Measurements from ENCODE around the gene ISOC2. TPM values are rescaled to one million over a fixed set of nuclear protein-coding genes. Genes with fewer than 3 reads are reported as not detected.

Gene ISOC2
- total and polyA plus RNA-seq, 9 of the 15 experiments (the other 6 are each of a cell fraction or from before 2014, with no cell fraction given): 1.2 to 229 (median 58.3) TPM

DNA sequence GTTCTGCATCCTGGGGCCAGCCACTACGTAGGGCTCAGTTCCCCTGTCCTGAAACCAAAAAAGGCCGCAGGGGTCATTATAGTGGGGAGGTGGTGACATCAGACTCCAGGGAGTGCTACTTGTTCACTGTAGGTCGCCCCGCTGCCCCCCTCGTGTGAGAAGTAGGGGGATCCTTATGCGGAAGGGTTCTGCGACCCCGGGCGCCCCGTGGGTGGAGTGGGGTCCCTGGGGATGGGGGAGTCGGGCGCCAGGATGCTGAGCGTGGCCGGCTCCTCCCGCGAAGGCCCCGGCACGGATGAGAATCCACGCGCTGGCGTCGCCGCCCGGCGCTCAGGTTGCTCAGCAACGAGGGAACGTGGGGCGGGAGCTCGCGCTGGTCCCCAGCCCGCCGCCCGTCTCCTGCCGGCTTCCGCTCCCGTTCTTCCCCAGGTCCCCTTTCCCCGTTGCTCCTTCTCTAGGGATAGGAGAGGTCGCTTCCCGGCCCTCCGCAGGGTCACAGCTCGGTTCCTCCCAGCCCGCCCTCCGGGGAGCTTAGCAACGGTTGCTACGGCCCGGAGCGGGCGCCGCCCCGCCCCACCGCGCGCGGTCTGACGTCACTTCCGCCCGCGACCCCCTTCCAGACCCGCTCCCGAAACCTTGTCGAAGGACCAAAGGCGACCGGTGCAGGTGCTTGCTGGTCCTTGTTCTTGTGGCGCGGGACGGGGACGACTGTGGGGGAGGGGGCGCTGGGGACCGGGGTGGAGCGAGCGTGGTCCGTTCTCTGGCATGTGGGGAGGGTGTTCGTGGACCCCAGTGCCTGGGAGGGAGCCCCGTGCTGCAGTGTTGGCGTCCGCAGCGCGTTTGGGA, 23.4 kb upstream of the ISOC2 start, which contains the start of gene NAT14 (continued):
- TF ChIP-seq GTF2E2 (tag; IDR thresholded peaks at IDR 0.05): no peak
- TF ChIP-seq ATF1 (CRISPR knock-in tag; IDR thresholded peaks at IDR 0.05): peak; percentile 69
- TF ChIP-seq ATF1 (tag; IDR thresholded peaks at IDR 0.05): peak; percentile 93
- TF ChIP-seq IFI16 (CRISPR knock-in tag; IDR thresholded peaks at IDR 0.05): no peak
- no peak for TF ChIP-seq ZNF174 (CRISPR knock-in tag; IDR thresholded peaks at IDR 0.05)
- TF ChIP-seq, protein P1, sequence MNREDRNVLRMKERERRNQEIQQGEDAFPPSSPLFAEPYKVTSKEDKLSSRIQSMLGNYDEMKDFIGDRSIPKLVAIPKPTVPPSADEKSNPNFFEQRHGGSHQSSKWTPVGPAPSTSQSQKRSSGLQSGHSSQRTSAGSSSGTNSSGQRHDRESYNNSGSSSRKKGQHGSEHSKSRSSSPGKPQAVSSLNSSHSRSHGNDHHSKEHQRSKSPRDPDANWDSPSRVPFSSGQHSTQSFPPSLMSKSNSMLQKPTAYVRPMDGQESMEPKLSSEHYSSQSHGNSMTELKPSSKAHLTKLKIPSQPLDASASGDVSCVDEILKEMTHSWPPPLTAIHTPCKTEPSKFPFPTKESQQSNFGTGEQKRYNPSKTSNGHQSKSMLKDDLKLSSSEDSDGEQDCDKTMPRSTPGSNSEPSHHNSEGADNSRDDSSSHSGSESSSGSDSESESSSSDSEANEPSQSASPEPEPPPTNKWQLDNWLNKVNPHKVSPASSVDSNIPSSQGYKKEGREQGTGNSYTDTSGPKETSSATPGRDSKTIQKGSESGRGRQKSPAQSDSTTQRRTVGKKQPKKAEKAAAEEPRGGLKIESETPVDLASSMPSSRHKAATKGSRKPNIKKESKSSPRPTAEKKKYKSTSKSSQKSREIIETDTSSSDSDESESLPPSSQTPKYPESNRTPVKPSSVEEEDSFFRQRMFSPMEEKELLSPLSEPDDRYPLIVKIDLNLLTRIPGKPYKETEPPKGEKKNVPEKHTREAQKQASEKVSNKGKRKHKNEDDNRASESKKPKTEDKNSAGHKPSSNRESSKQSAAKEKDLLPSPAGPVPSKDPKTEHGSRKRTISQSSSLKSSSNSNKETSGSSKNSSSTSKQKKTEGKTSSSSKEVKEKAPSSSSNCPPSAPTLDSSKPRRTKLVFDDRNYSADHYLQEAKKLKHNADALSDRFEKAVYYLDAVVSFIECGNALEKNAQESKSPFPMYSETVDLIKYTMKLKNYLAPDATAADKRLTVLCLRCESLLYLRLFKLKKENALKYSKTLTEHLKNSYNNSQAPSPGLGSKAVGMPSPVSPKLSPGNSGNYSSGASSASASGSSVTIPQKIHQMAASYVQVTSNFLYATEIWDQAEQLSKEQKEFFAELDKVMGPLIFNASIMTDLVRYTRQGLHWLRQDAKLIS (CRISPR knock-in tag; IDR thresholded peaks at IDR 0.05): 0 out of 2 replicates have a peak, but pooled peaks have one; percentile 20
- 0 out of 2 replicates have a peak, but pooled peaks have one; percentile 17 for TF ChIP-seq ZNF780A (CRISPR knock-in tag; IDR thresholded peaks at IDR 0.05)
- TF ChIP-seq PHB (CRISPR knock-in tag; IDR thresholded peaks at IDR 0.05): peak; percentile 82; the same call in 1 of the 2 replicates
- TF ChIP-seq ZFX (CRISPR knock-in tag; IDR thresholded peaks at IDR 0.05): no peak
- no peak for TF ChIP-seq HEY1 (CRISPR knock-in tag; IDR thresholded peaks at IDR 0.05; ENCODE audit: borderline replicate concordance)
- TF ChIP-seq SRSF1 (IDR thresholded peaks at IDR 0.05; ENCODE audit: low read depth, low read length): no peak
- TF ChIP-seq HLTF (IDR thresholded peaks at IDR 0.05): peak; percentile 32; the same call in 1 of the 2 replicates
- TF ChIP-seq NONO (IDR thresholded peaks at IDR 0.05; ENCODE audit: low read depth in 2 of 2, low read length in 1 of 2): 0 out of 4 replicates have a peak, but pooled peaks of 1 of the 2 experiments have one; percentile 25
- TF ChIP-seq ETV1 (tag; conservative IDR thresholded peaks at IDR 0.05; ENCODE audit: low read depth): peak; percentile 84
- no peak for TF ChIP-seq SMAD1 (IDR thresholded peaks at IDR 0.05; ENCODE audit: low read depth, low read length, partially characterized antibody)
- no peak for TF ChIP-seq ILK (tag; IDR thresholded peaks at IDR 0.05; ENCODE audit: borderline replicate concordance, low read depth)
- TF ChIP-seq ZNF785 (CRISPR knock-in tag; IDR thresholded peaks at IDR 0.05): no peak
- no peak for TF ChIP-seq THRAP3 (IDR thresholded peaks at IDR 0.05; ENCODE audit: borderline replicate concordance)
- no peak for TF ChIP-seq EP300 (IDR thresholded peaks at IDR 0.05; ENCODE audit: low read length)
- TF ChIP-seq POU5F1 (IDR thresholded peaks at IDR 0.05; ENCODE audit: borderline replicate concordance, low read depth, low read length, partially characterized antibody): no peak
- no peak for TF ChIP-seq DIDO1 (tag; IDR thresholded peaks at IDR 0.05; ENCODE audit: low read depth)
- TF ChIP-seq, protein P2, sequence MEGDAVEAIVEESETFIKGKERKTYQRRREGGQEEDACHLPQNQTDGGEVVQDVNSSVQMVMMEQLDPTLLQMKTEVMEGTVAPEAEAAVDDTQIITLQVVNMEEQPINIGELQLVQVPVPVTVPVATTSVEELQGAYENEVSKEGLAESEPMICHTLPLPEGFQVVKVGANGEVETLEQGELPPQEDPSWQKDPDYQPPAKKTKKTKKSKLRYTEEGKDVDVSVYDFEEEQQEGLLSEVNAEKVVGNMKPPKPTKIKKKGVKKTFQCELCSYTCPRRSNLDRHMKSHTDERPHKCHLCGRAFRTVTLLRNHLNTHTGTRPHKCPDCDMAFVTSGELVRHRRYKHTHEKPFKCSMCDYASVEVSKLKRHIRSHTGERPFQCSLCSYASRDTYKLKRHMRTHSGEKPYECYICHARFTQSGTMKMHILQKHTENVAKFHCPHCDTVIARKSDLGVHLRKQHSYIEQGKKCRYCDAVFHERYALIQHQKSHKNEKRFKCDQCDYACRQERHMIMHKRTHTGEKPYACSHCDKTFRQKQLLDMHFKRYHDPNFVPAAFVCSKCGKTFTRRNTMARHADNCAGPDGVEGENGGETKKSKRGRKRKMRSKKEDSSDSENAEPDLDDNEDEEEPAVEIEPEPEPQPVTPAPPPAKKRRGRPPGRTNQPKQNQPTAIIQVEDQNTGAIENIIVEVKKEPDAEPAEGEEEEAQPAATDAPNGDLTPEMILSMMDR (IDR thresholded peaks at IDR 0.05 in 2 of 3, conservative IDR thresholded peaks at IDR 0.05 in 1 of 3; ENCODE audit: insufficient read depth in 2 of 3, low read depth in 1 of 3, low read length in 3 of 3): no peak
